SK-N-SH (cell line): ENCODE measurements around the gene UBE3D. TPM values are rescaled to one million over a fixed set of nuclear protein-coding genes. Genes with fewer than 3 reads are reported as not detected.

Experiments used
- CTCF ChIA-PET: fragments of 300-600, 350-600 bp; formaldehyde crosslinking; extraction: SDS; loops from one replicate; lab custom pipeline; 2021; lab: Yijun Ruan, JAX
- POLR2A ChIA-PET: fragments of 350-600 bp; sonication (Branson Sonifier 250); formaldehyde crosslinking; extraction: SDS; loops from one replicate; lab custom pipeline; 2020; ENCODE audit warnings: antibody characterized with exemption, inconsistent platforms; lab: Yijun Ruan, JAX
- DNase-seq: peaks from one replicate; pipeline ENCODE4 v3.0.0; 2012
- H2AFZ ChIP-seq: fragments of 200-600 bp; sonication (generic); 2 replicates; pipeline ENCODE4 v1.8.1; 2016; ENCODE audit warnings: antibody characterized with exemption, mild to moderate bottlenecking, low read depth
- H3F3A ChIP-seq: fragments of 200-600 bp; sonication (generic); replicated peaks from 2 replicates; pipeline ENCODE3; 2016; ENCODE audit warnings: antibody characterized with exemption, mild to moderate bottlenecking; ENCODE audit not compliant: insufficient read depth
- H3K27ac ChIP-seq, 2 experiments: fragments of 200-500 bp in 1 of 2; fragments of 200-600 bp in 1 of 2; sonication (Bioruptor generic) in 1 of 2; sonication (generic), shearing (Covaris generic) in 1 of 2; 2 replicates each; pipeline versions ENCODE4 v1.5.1 to v1.6.1; 2014 to 2016; ENCODE audit warnings: low read depth in 2 of 2, inconsistent platforms in 1 of 2, low read length in 1 of 2, mild to moderate bottlenecking in 1 of 2, mixed read lengths in 1 of 2
- H3K27me3 ChIP-seq: fragments of 200-600 bp; sonication (generic), shearing (Covaris generic); 2 replicates; pipeline ENCODE4 v1.6.1; 2016; ENCODE audit warnings: mixed run types; ENCODE audit not compliant: insufficient read depth
- H3K36me3 ChIP-seq, 2 experiments: fragments of 200-500 bp in 1 of 2; fragments of 200-600 bp in 1 of 2; sonication (Bioruptor generic) in 1 of 2; sonication (generic) in 1 of 2; replicated peaks in 1 of 2; 2 replicates each; pipeline versions ENCODE3 to v1.5.1; 2014 to 2016; ENCODE audit warnings: low read length in 1 of 2, mild to moderate bottlenecking in 1 of 2; ENCODE audit not compliant: insufficient read depth in 2 of 2, control insufficient read depth in 1 of 2
- H3K4me1 ChIP-seq, 2 experiments: fragments of 200-500 bp in 1 of 2; fragments of 200-600 bp in 1 of 2; sonication (Bioruptor generic) in 1 of 2; sonication (generic), shearing (Covaris generic) in 1 of 2; 2 replicates each; pipeline versions ENCODE4 v1.5.1 to v1.6.1; 2014 to 2016; ENCODE audit warnings: low read depth in 1 of 2, low read length in 1 of 2, mixed run types in 1 of 2; ENCODE audit not compliant: insufficient read depth in 2 of 2, control insufficient read depth in 1 of 2
- H3K4me2 ChIP-seq: fragments of 200-600 bp; sonication (generic), shearing (Covaris generic); 2 replicates; pipeline ENCODE4 v1.6.1; 2017; ENCODE audit warnings: mixed run types
- H3K4me3 ChIP-seq, 2 experiments: fragments of 200-500 bp in 1 of 2; fragments of 200-600 bp in 1 of 2; sonication (Bioruptor generic) in 1 of 2; sonication (generic), shearing (Covaris generic) in 1 of 2; 2 replicates each; pipeline versions ENCODE4 v1.5.1 to v1.8.1; 2014 to 2016; ENCODE audit warnings: low read depth in 2 of 2, inconsistent platforms in 1 of 2, low read length in 1 of 2, mild to moderate bottlenecking in 1 of 2, mixed read lengths in 1 of 2, moderate library complexity in 1 of 2
- H3K79me2 ChIP-seq: fragments of 200-600 bp; sonication (generic); 2 replicates; pipeline ENCODE4 v1.8.1; 2017; ENCODE audit warnings: mild to moderate bottlenecking; ENCODE audit not compliant: insufficient read depth
- H3K9ac ChIP-seq: fragments of 200-600 bp; sonication (generic); 2 replicates; pipeline ENCODE4 v1.6.1; 2017; ENCODE audit warnings: mixed run types
- H3K9me2 ChIP-seq: fragments of 200-600 bp; sonication (generic); 2 replicates; pipeline ENCODE4 v1.6.1; 2017; ENCODE audit warnings: mixed run types
- H3K9me3 ChIP-seq: fragments of 200-600 bp; sonication (generic); 2 replicates; pipeline ENCODE4 v1.6.1; 2017; ENCODE audit warnings: mixed run types, mild to moderate bottlenecking, moderate library complexity
- H4K20me1 ChIP-seq: fragments of 200-600 bp; sonication (generic); 2 replicates; pipeline ENCODE4 v1.6.1; 2017; ENCODE audit warnings: mild to moderate bottlenecking, mixed run types; ENCODE audit not compliant: insufficient read depth
- CTCF ChIP-seq: fragments of 200-600 bp; sonication (generic); IDR thresholded peaks from 2 replicates; pipeline ENCODE4 v1.6.1; 2017; ENCODE audit warnings: antibody characterized with exemption, mild to moderate bottlenecking, moderate library complexity
- ELF1 ChIP-seq: IDR thresholded peaks from 2 replicates; pipeline ENCODE4 v1.4.0; 2012
- EP300 ChIP-seq, 2 experiments: IDR thresholded peaks; 2 replicates each; pipeline versions ENCODE4 v1.4.0 to v1.6.1; 2012; ENCODE audit warnings: borderline replicate concordance in 1 of 2, low read depth in 1 of 2, low read length in 1 of 2
- EZH2phosphoT487 ChIP-seq: fragments of 200-600 bp; sonication (generic); IDR thresholded peaks from 2 replicates; pipeline ENCODE4 v1.6.1; 2017; ENCODE audit warnings: low read depth, mixed run types, mild to moderate bottlenecking, antibody characterized with exemption, moderate library complexity, borderline replicate concordance
- FOSL2 ChIP-seq: IDR thresholded peaks from 2 replicates; pipeline ENCODE4 v1.4.0; 2012; ENCODE audit warnings: low read depth, mild to moderate bottlenecking, moderate library complexity, borderline replicate concordance
- FOXJ3 ChIP-seq: sonication (generic); formaldehyde crosslinking; IDR thresholded peaks from 2 replicates; pipeline ENCODE4 v1.5.1; 2020; ENCODE audit warnings: mild to moderate bottlenecking, missing genetic modification reagents
- FOXM1 ChIP-seq: IDR thresholded peaks from 2 replicates; pipeline ENCODE4 v1.4.0; 2012; ENCODE audit warnings: low read depth, mild to moderate bottlenecking
- GABPA ChIP-seq: IDR thresholded peaks from 2 replicates; pipeline ENCODE4 v1.4.0; 2012; ENCODE audit warnings: low read depth, mild to moderate bottlenecking
- GATA2 ChIP-seq: sonication (generic); formaldehyde crosslinking; IDR thresholded peaks from 2 replicates; pipeline ENCODE4 v1.5.0; 2020; ENCODE audit warnings: mild to moderate bottlenecking, missing genetic modification reagents
- IRF3 ChIP-seq: fragments of 150-350 bp; IDR thresholded peaks from 2 replicates; pipeline ENCODE4 v1.6.1; 2016; ENCODE audit warnings: mild to moderate bottlenecking, low read depth, low read length
- MAX ChIP-seq: IDR thresholded peaks from 2 replicates; pipeline ENCODE4 v1.4.0; 2012; ENCODE audit warnings: low read depth
- MEF2A ChIP-seq: IDR thresholded peaks from 2 replicates; pipeline ENCODE4 v1.4.0; 2012; ENCODE audit warnings: low read depth, borderline replicate concordance
- MXI1 ChIP-seq: IDR thresholded peaks from 2 replicates; pipeline ENCODE4 v1.6.1; 2012; ENCODE audit warnings: mild to moderate bottlenecking, low read depth, low read length, improper control_type of control experiment
- NFIC ChIP-seq: IDR thresholded peaks from 2 replicates; pipeline ENCODE4 v1.4.0; 2012; ENCODE audit warnings: borderline replicate concordance
- POLR2AphosphoS5 ChIP-seq: IDR thresholded peaks from 2 replicates; pipeline ENCODE4 v1.6.1; 2012; ENCODE audit warnings: low read depth, low read length
- RAD21 ChIP-seq: IDR thresholded peaks from 2 replicates; pipeline ENCODE4 v1.6.1; 2012; ENCODE audit warnings: mild to moderate bottlenecking, low read length
- RCOR1 ChIP-seq: fragments of 150-350 bp; IDR thresholded peaks from 2 replicates; pipeline ENCODE4 v1.6.1; 2017; ENCODE audit warnings: antibody characterized with exemption, low read length
- RFX5 ChIP-seq: IDR thresholded peaks from 2 replicates; pipeline ENCODE4 v1.6.1; 2012; ENCODE audit warnings: mild to moderate bottlenecking, improper control_type of control experiment, low read length
- RXRA ChIP-seq: IDR thresholded peaks from 2 replicates; pipeline ENCODE4 v1.4.0; 2012; ENCODE audit warnings: low read depth, mild to moderate bottlenecking, borderline replicate concordance
- SIN3A ChIP-seq: IDR thresholded peaks from 2 replicates; pipeline ENCODE4 v1.6.1; 2012; ENCODE audit warnings: low read depth, mild to moderate bottlenecking, low read length, moderate library complexity, borderline replicate concordance
- SMC3 ChIP-seq: IDR thresholded peaks from 2 replicates; pipeline ENCODE4 v1.6.1; 2012; ENCODE audit warnings: low read depth, low read length, improper control_type of control experiment
- TAF1 ChIP-seq: IDR thresholded peaks from 2 replicates; pipeline ENCODE4 v1.6.1; 2012; ENCODE audit warnings: low read depth, mild to moderate bottlenecking, low read length, moderate library complexity, borderline replicate concordance
- TEAD4 ChIP-seq: IDR thresholded peaks from 2 replicates; pipeline ENCODE4 v1.4.0; 2012; ENCODE audit warnings: mild to moderate bottlenecking, borderline replicate concordance; ENCODE audit not compliant: insufficient read depth
- USF1 ChIP-seq: IDR thresholded peaks from 2 replicates; pipeline ENCODE4 v1.4.0; 2012; ENCODE audit warnings: low read depth, borderline replicate concordance
- USF2 ChIP-seq: fragments of 150-350 bp; IDR thresholded peaks from 2 replicates; pipeline ENCODE4 v1.6.1; 2017; ENCODE audit warnings: antibody characterized with exemption, low read length, low read depth, borderline replicate concordance
- ZBTB33 ChIP-seq: IDR thresholded peaks from 2 replicates; pipeline ENCODE4 v1.4.0; 2012; ENCODE audit warnings: low read depth, borderline replicate concordance
- WGBS: methylation state at CpG from one replicate; pipeline ENCODE4 v1.1.6; 2017; ENCODE audit warnings: low lambda C conversion rate; 5-methylcytosine and 5-hydroxymethylcytosine counted together
- polyA plus RNA-seq, 3 experiments: library from polyadenylated mRNA; depleted of rRNA; stranded (reverse); fragments of >200 nt; gene quantifications; 2 replicates each; pipeline ENCODE4 v1.2.3, GENCODE V29; 2012

UBE3D gene
- 3.4 and 3.8 TPM in 2 replicates for polyA plus RNA-seq (2012; rRNA removed)
- 4.0 and 4.9 TPM in 2 replicates for polyA plus RNA-seq (2012; cell fraction: cytosol; rRNA removed)
- 3.3 and 4.8 TPM in 2 replicates for polyA plus RNA-seq (2012; cell fraction: nucleus; rRNA removed)

- H3K9ac ChIP-seq: peak within 1 kb of the TSS; percentile 72
- peaks cover 3 to 5% of the 10 kb centered on the region in 2 experiments for H3K36me3 ChIP-seq
- H3K4me2 ChIP-seq: peak within 1 kb of the TSS; percentile 86
- WGBS: 4% methylated on average over 18 of the region's 48 CpGs
- H3K4me3 ChIP-seq: peak within 1 kb of the TSS; percentile 92 to 98
- H3K27me3 ChIP-seq: no peaks in the 10 kb centered on the region
- CTCF ChIA-PET: interaction anchor here (0.6 to 11.1 kb wide), 63 partner anchors 8 to 1019 kb away, joined by 3 to 328 read pairs (median 5); partner anchors contain the start of genes IBTK, PGM3, PRSS35 and RWDD2A
- H3K9me3 ChIP-seq: no peaks in the 10 kb centered on the region
- H3K4me1 ChIP-seq: peaks cover 3 to 23% of the 10 kb centered on the region in 2 experiments
- H3K79me2 ChIP-seq: peaks cover 33% of the 10 kb centered on the region
- peak; percentile 94 for DNase-seq
- peak within 1 kb of the TSS; percentile 94 for H2AFZ ChIP-seq
- H4K20me1 ChIP-seq: no peaks in the 10 kb centered on the region
- H3K9me2 ChIP-seq: no peaks in the 10 kb centered on the region
- peaks cover 6% of the 10 kb centered on the region for H3F3A ChIP-seq
- peak within 1 kb of the TSS in 1 of 2 experiments; percentile 76; a peak in 2 of 4 replicates for H3K27ac ChIP-seq
- POLR2A ChIA-PET: interaction anchor here (1.1 to 3.2 kb wide), 4 partner anchors 10 to 819 kb away, joined by 3 to 13 read pairs (median 4); partner anchors contain the start of genes IBTK, PGM3 and RWDD2A
- TF ChIP-seq FOSL2 (no peak), USF1 (peak; percentile 74; the same call in 1 of the 2 replicates), RFX5 (no peak), MAX (peak; percentile 90), CTCF (peak; percentile 84), EP300 (IDR thresholded peaks at IDR 0.05; ENCODE audit: borderline replicate concordance in 1 of 2, low read depth in 1 of 2, low read length in 1 of 2) (no peak), TEAD4 (no peak), POLR2AphosphoS5 (peak; percentile 77; the same call in 1 of the 2 replicates), FOXM1 (no peak), TAF1 (0 out of 2 replicates have a peak, but pooled peaks have one; percentile 40), EZH2phosphoT487 (no peak), GABPA (no peak), GATA2 (CRISPR knock-in tag) (no peak), MEF2A (no peak), SMC3 (peak; percentile 24; the same call in 1 of the 2 replicates), IRF3 (no peak), USF2 (no peak), RCOR1 (no peak), ELF1 (no peak), ZBTB33 (no peak), MXI1 (peak; percentile 95), NFIC (no peak), RAD21 (0 out of 2 replicates have a peak, but pooled peaks have one; percentile 13), FOXJ3 (CRISPR knock-in tag) (no peak), RXRA (no peak), SIN3A (peak; percentile 84)
Observed at GRCh38 chr6:83065511-83066192, at the start of gene UBE3D. UBE3D (minus strand) TSS chr6:83065841; CDS start chr6:83065718, 123 bp downstream.
